Heart left ventricle (tissue), 16 donors: ENCODE measurements around the gene ABCA13. TPM values are rescaled to one million over a fixed set of nuclear protein-coding genes. Genes with fewer than 3 reads are reported as not detected.

ENCODE experiments used
- ATAC-seq, 4 donors: fragments of 200-7000 bp; cut with Tn5 transposase; one replicate each; pipeline ENCODE4 v1.9.1; 2020 to 2022; ENCODE audit warnings: moderate library complexity in 4 of 4, mild to moderate bottlenecking in 3 of 4, moderate number of reproducible peaks in 1 of 4
- DNase-seq, 5 donors: peaks; one replicate each; pipeline ENCODE4 v3.0.0-alpha.2; 2020
- H3K27ac ChIP-seq, 12 donors: fragments of 200-600 bp; sonication (generic) in 4 of 12; one replicate each; pipeline versions ENCODE4 v1.5.0 to v1.8.0; 2016 to 2022; ENCODE audit warnings: mild to moderate bottlenecking in 2 of 12
- H3K27me3 ChIP-seq, 9 donors: fragments of 200-600 bp; sonication (generic) in 2 of 9; one replicate each; pipeline versions ENCODE4 v1.5.1 to v1.8.0; 2016 to 2022; ENCODE audit warnings: mild to moderate bottlenecking in 3 of 9
- H3K36me3 ChIP-seq, 9 donors: fragments of 200-600 bp; sonication (generic) in 2 of 9; one replicate each; pipeline versions ENCODE4 v1.5.0 to v1.8.0; 2018 to 2022; ENCODE audit warnings: mild to moderate bottlenecking in 2 of 9
- H3K4me1 ChIP-seq, 12 donors: fragments of 200-600 bp; sonication (generic) in 4 of 12; one replicate each; pipeline versions ENCODE4 v1.5.0 to v1.8.0; 2016 to 2022; ENCODE audit warnings: mild to moderate bottlenecking in 3 of 12
- H3K4me3 ChIP-seq, 12 donors: fragments of 200-600 bp; sonication (generic) in 4 of 12; one replicate each; pipeline versions ENCODE4 v1.5.0 to v1.8.0; 2017 to 2022; ENCODE audit warnings: mild to moderate bottlenecking in 9 of 12, moderate library complexity in 4 of 12
- H3K9me3 ChIP-seq, 12 donors: fragments of 200-600 bp; sonication (generic) in 4 of 12; one replicate each; pipeline versions ENCODE4 v1.5.0 to v1.8.0; 2016 to 2022; ENCODE audit warnings: mild to moderate bottlenecking in 1 of 12
- CTCF ChIP-seq, 12 donors: fragments of 200-600 bp; sonication (generic) in 4 of 12; IDR thresholded peaks; one replicate each; pipeline versions ENCODE4 v1.5.0 to v1.8.0; 2018 to 2022; ENCODE audit warnings: antibody characterized with exemption in 12 of 12, mild to moderate bottlenecking in 5 of 12
- POLR2A ChIP-seq, 2 donors: fragments of 450-650 bp; IDR thresholded peaks; one replicate each; pipeline ENCODE4 v1.6.1; 2017; ENCODE audit warnings: antibody characterized with exemption in 2 of 2, mild to moderate bottlenecking in 2 of 2, moderate library complexity in 2 of 2
- WGBS, 4 donors: extraction: QIAGEN DNeasy Blood & Tissue Kit in 2 of 4; methylation state at CpG; one replicate each; pipeline versions ENCODE4 v1.1.5 to v1.1.7; 2013 to 2018; 5-methylcytosine and 5-hydroxymethylcytosine counted together
- intact Hi-C, 10 donors: fragments of 100-400 bp; cut with DNase I; formaldehyde crosslinking; loops; one replicate each; pipeline versions ENCODE4 v1.11.1 to v1.14.2; 2022
- polyA plus RNA-seq, 2 donors: library from polyadenylated mRNA; stranded (reverse); fragments of 200-250 nt; gene quantifications; one replicate each; pipeline ENCODE4 v1.2.3, GENCODE V29; 2013
- total RNA-seq, 9 donors: library from RNA; depleted of rRNA in 2 of 9; stranded (reverse); fragments of >200 nt in 2 of 9; fragmentation: NEBNext Ultra II Directional in 3 of 9; extraction: Animal tissue kit (Norgen Biotek cat#: 25700) in 3 of 9; gene quantifications; one replicate each; pipeline versions ENCODE4 v1.1.0 to v1.2.4, GENCODE V29; 2016 to 2023
- donor health status: ischemic (EF 13 %, LVEDD 7.1; RV severe dilation, severe dysfunction).
- donor health status: healthy with polysubstance abuse.
- donor health status: DM: no; HTN: yes; CAD: no.
- donor health status: DM: no; HTN: no; CAD: no.
- donor health status: ischemic (EF 25% LVEDD 6.9; RV normal size, moderate dysfunction).
- donor health status: ischemic (EF 25% LVEDD 5.7; RV mildly dilated, moderate dysfunction).
- donor health status: healthy.
- donor health status: DM: yes; HTN: yes; CAD: no.
- donor health status: ischemic (EF 35%, LVEDD 5.7; RV mildly dilated, moderate dysfunction).
- donor health status: nonischemic (EF 11% LVEDD 7.7; RV severe dilation, severe dysfunction).
- donor health status: DM: yes; HTN: yes; CAD: no.
- donor health status: PGD.
- donor health status: ischemic (EF 29% LVEDD 5.4; RV normal size, mild dysfunction).
- donor health status: nonischemic (EF 23%, LVEDD 6.1; RV moderate dilation, normal function).

Gene ABCA13
- total and polyA plus RNA-seq, 11 donors, result 0.01 to 0.29 (median 0.07) TPM; not detected in 3

- DNase-seq, result no peak
- H3K27ac ChIP-seq, result no peak overlapping the region
- H3K4me3 ChIP-seq, result no peak overlapping the region
- H3K4me1 ChIP-seq, result no peaks in the 10 kb centered on the region
- intact Hi-C loops, result no loop called here
- no peak for ATAC-seq
- H3K9me3 ChIP-seq, result no peaks in the 10 kb centered on the region
- TF ChIP-seq CTCF (IDR thresholded peaks at IDR 0.05) (no peak), POLR2A (IDR thresholded peaks at IDR 0.05) (no peak)
- no peaks in the 10 kb centered on the region for H3K27me3 ChIP-seq
- WGBS, 4 donors, result 69 to 89% (median 80%) methylated on average over 1 of the region's 1 CpG
- H3K36me3 ChIP-seq, result no peaks in the 10 kb centered on the region
These were observed 3.8 kb downstream of the ABCA13 start for GRCh38 chr7:48175019-48175418.

- intact Hi-C loops, result no loop called here
These were observed 5.2 kb downstream of the ABCA13 start for GRCh38 chr7:48176356-48176893.

GRCh38 chr7:48177271-48177670 is 6.0 kb downstream of the ABCA13 start:
- DNase-seq, result no peak
- intact Hi-C loops, result no loop called here
- no peak for TF ChIP-seq CTCF (IDR thresholded peaks at IDR 0.05)
- no peak for TF ChIP-seq POLR2A (IDR thresholded peaks at IDR 0.05)
- H3K27ac ChIP-seq, result no peak overlapping the region
- no peak for ATAC-seq
- no peaks in the 10 kb centered on the region for H3K27me3 ChIP-seq
- no peak overlapping the region for H3K4me3 ChIP-seq
- no peaks in the 10 kb centered on the region for H3K4me1 ChIP-seq
- WGBS, 4 donors, result 84 to 90% (median 88%) methylated on average over 11 of the region's 11 CpGs
- no peaks in the 10 kb centered on the region for H3K9me3 ChIP-seq
- no peaks in the 10 kb centered on the region for H3K36me3 ChIP-seq

More at GRCh38 chr7:48176356-48176893, 5.2 kb downstream of the ABCA13 start:
- Histone ChIP-seq H3K27me3 (no peaks in the 10 kb centered on the region), H3K4me1 (no peaks in the 10 kb centered on the region), H3K9me3 (no peaks in the 10 kb centered on the region), H3K27ac (no peak overlapping the region), H3K4me3 (no peak overlapping the region), H3K36me3 (no peaks in the 10 kb centered on the region)
- TF ChIP-seq POLR2A (IDR thresholded peaks at IDR 0.05), result no peak
- TF ChIP-seq CTCF (IDR thresholded peaks at IDR 0.05), result no peak
- no peak for DNase-seq
- 82 to 91% (median 89%) methylated on average over 2 of the region's 2 CpGs for WGBS, 4 donors
- no peak for ATAC-seq

GRCh38 chr7:48179496-48180030 is 8.3 kb downstream of the ABCA13 start:
- Histone ChIP-seq H3K27me3 (no peaks in the 10 kb centered on the region), H3K27ac (no peak overlapping the region), H3K9me3 (no peaks in the 10 kb centered on the region), H3K4me3 (no peak overlapping the region), H3K36me3 (no peaks in the 10 kb centered on the region), H3K4me1 (no peaks in the 10 kb centered on the region)
- WGBS, 4 donors, result 78 to 83% (median 81%) methylated on average over 9 of the region's 9 CpGs
- ATAC-seq, result no peak
- DNase-seq, result no peak
- TF ChIP-seq POLR2A (IDR thresholded peaks at IDR 0.05) (no peak), CTCF (IDR thresholded peaks at IDR 0.05) (no peak)
- intact Hi-C loops, result no loop called here
